ENCODE results near the gene CDPF1.
"Not testable (repeated sequence)": the region's sequence is repeated elsewhere in the genome, so short reads cannot be mapped to it uniquely, and the experiment has no call there.

GRCh38 chr22:46198806-46199205 lies 51.3 kb downstream of the CDPF1 start:
- not testable (repeated sequence) for TF ChIP-seq CTCF (conservative IDR thresholded peaks at IDR 0.05; ENCODE audit: low read depth in 2 of 2); EZH2phosphoT487 (IDR thresholded peaks at IDR 0.05; ENCODE audit: unreplicated experiment); REST (IDR thresholded peaks at IDR 0.05; ENCODE audit: unreplicated experiment); CREB1 (CRISPR knock-in tag; IDR thresholded peaks at IDR 0.05; ENCODE audit: low read depth); POLR2AphosphoS5 (IDR thresholded peaks at IDR 0.05; ENCODE audit: low read depth); EZH2 (IDR thresholded peaks at IDR 0.05; ENCODE audit: low read depth, unreplicated experiment); JUNB (IDR thresholded peaks at IDR 0.05; ENCODE audit: unreplicated experiment); ZNF114 (CRISPR knock-in tag; IDR thresholded peaks at IDR 0.05)

Measured in GM23338 (cell line).